ENCODE data around the gene CLEC16A.

DNA sequence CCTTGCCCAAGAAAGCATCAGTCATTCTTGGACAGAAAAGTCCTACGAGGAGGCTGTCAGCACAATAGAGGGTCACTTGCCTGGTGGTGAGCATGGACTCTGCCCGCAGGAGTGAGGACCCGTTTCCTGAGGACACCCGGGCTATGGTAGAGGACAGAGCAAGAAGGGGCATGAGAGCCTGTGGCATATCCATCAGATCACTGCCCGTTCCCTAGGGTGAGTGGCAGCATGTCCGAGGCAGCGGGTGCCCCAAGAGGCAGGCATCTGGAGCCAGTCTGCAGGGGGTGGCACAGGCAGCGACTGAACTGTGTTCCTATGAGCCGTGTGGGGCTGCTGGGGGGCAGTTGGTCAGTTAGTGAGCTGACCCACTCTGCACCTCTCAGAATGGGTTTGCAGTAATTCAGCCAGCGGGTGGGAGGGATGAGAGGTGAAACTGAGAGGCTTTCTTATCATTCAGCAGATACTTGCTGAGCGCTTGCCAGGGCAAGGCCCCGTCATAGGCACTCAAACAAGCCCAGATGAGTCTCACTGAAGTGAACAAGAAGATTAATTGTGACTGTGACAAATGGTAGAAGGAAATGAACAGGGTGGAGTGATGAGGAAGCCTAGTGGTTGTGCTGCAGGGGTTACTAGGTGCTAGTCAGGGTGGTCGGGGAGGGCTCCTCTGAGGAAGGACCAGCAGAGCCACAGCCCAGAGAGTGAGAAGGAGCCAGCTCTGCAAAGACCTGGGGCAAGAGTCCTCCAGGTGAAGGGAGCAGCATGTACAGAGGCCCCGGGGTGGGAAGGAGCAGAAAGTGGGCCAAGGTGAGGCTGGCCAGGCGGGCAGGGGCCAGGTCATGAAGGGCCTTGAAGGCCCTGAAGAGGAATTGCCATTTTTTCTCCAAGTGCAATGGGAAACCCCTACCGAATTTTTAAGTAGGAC, 87.9 kb downstream of the CLEC16A start:
- TF ChIP-seq, protein P1, sequence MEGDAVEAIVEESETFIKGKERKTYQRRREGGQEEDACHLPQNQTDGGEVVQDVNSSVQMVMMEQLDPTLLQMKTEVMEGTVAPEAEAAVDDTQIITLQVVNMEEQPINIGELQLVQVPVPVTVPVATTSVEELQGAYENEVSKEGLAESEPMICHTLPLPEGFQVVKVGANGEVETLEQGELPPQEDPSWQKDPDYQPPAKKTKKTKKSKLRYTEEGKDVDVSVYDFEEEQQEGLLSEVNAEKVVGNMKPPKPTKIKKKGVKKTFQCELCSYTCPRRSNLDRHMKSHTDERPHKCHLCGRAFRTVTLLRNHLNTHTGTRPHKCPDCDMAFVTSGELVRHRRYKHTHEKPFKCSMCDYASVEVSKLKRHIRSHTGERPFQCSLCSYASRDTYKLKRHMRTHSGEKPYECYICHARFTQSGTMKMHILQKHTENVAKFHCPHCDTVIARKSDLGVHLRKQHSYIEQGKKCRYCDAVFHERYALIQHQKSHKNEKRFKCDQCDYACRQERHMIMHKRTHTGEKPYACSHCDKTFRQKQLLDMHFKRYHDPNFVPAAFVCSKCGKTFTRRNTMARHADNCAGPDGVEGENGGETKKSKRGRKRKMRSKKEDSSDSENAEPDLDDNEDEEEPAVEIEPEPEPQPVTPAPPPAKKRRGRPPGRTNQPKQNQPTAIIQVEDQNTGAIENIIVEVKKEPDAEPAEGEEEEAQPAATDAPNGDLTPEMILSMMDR (IDR thresholded peaks at IDR 0.05): no peak
- TF ChIP-seq POLR2A (IDR thresholded peaks at IDR 0.05): no peak
